Measurements from ENCODE around the gene FKRP. TPM values are rescaled to one million over a fixed set of nuclear protein-coding genes. Genes with fewer than 3 reads are reported as not detected.

Gene FKRP
- total RNA-seq, 1 experiment from 2014 or later: 33.1 TPM

DNA sequence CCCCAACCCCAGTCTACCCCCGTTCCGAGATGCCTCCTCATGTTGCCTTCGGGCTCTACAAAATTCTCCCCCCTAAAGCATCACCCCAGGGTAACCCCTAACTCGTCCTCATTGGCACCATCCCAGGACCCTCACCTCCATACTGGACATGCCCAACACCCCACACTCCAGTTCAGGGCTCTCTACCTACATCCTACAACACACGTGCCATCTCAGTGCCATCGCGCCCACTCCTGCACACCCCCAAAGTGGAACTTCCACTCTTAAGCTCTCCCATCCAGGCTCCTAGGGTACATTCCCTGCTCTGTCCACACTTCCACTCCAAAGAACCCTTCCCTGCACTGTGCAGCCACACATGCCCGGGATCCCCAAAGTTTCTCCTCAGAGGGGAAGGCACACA lies 827 bp upstream of the FKRP start:
- Mint-ChIP-seq H3K27ac (ENCODE audit: unreplicated experiment) (peak overlapping the region; percentile 94), H3K4me3 (ENCODE audit: unreplicated experiment) (peak overlapping the region; percentile 94), H3K36me3 (ENCODE audit: insufficient read depth, unreplicated experiment) (peaks cover 66% of the 10 kb centered on the region), H3K9me3 (ENCODE audit: unreplicated experiment) (no peaks in the 10 kb centered on the region), H3K4me1 (ENCODE audit: low read depth, unreplicated experiment) (peaks cover 26% of the 10 kb centered on the region), H3K27me3 (ENCODE audit: insufficient read depth, unreplicated experiment) (no peaks in the 10 kb centered on the region)
- no peak for DNase-seq
- intact Hi-C loops (cut with micrococcal nuclease; ENCODE audit: unreplicated experiment): no loop called here
- H3K36me3 ChIP-seq (ENCODE audit: control insufficient read depth, insufficient read depth, low read length): peaks cover 5% of the 10 kb centered on the region
- H3K4me3 ChIP-seq (ENCODE audit: low read depth, low read length): peak overlapping the region; percentile 99
- POLR2A ChIA-PET: interaction anchor here (0.6 to 1.0 kb wide), 3 partner anchors 19 to 58 kb away, joined by 4 to 12 read pairs (median 8); no protein-coding TSS in a partner anchor
- no peaks in the 10 kb centered on the region for H3K27me3 ChIP-seq (replicated peaks; ENCODE audit: control insufficient read depth, insufficient read depth, low read length)
- no peaks in the 10 kb centered on the region for H3K4me1 ChIP-seq
- BruUV-seq (replicated peaks): no TSS peak
- no peaks in the 10 kb centered on the region for H3K9me3 ChIP-seq
- CTCF ChIA-PET: interaction anchor here (0.6 kb wide), 1 partner anchor 29 kb away, joined by 5 read pairs; no protein-coding TSS in a partner anchor
- TF ChIP-seq, protein P1, sequence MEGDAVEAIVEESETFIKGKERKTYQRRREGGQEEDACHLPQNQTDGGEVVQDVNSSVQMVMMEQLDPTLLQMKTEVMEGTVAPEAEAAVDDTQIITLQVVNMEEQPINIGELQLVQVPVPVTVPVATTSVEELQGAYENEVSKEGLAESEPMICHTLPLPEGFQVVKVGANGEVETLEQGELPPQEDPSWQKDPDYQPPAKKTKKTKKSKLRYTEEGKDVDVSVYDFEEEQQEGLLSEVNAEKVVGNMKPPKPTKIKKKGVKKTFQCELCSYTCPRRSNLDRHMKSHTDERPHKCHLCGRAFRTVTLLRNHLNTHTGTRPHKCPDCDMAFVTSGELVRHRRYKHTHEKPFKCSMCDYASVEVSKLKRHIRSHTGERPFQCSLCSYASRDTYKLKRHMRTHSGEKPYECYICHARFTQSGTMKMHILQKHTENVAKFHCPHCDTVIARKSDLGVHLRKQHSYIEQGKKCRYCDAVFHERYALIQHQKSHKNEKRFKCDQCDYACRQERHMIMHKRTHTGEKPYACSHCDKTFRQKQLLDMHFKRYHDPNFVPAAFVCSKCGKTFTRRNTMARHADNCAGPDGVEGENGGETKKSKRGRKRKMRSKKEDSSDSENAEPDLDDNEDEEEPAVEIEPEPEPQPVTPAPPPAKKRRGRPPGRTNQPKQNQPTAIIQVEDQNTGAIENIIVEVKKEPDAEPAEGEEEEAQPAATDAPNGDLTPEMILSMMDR (IDR thresholded peaks at IDR 0.05; ENCODE audit: insufficient read depth in 1 of 2, low read depth in 1 of 2, low read length in 1 of 2, severe bottlenecking in 1 of 2, unreplicated experiment in 1 of 2): no peak

DNA sequence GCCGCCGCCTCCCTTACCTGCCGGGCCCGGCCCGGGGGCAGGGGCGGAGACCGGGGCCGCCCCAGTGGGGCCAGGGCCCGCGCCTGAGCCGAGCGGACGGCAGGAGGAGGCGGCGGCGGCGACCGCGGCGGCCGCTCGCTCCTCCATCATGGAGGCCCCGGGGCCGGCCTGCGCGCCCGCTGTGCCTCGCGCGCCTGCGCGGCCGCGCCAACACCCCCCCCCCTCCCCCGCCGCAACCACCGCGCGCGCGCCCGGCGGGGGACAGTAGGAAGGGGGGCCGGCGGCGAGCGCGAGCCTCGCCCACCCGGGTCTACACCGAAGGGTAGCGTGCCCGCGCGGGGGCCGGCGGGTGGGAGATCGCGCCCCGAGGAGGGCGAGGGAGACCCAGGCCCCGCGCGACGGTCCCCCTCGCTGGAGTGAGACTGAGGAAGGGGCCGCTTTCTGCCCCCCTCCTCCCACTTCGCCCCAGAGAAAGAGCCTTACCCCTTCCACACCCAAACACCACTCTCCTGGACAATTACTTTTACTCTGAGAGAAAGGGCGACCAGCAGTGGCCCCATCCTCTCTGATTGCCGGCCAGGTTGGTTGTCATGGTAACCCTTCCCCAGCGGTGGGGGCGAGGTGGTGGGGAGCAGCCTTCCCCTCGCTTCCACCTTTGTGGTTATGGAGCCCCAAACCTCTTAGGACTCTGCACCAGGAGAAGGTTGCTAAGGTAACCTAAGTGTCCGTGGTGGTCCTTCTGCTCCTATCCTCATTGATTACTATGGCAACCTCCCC lies 612 bp downstream of the FKRP start, which contains the start of gene STRN4:
Gene STRN4 (minus strand): TSS at position 170 of the 777 bp plus-strand sequence. CDS start 20 bp downstream, at position 150.
- intact Hi-C loops (cut with micrococcal nuclease; ENCODE audit: unreplicated experiment): no loop called here
- CTCF ChIA-PET: no interaction called here
- H3K4me1 Mint-ChIP-seq (ENCODE audit: low read depth, unreplicated experiment): peaks cover 16% of the 10 kb centered on the region
- Histone ChIP-seq H3K36me3 (ENCODE audit: control insufficient read depth, insufficient read depth, low read length) (peaks cover 4% of the 10 kb centered on the region), H3K9me3 (no peaks in the 10 kb centered on the region), H3K4me1 (no peaks in the 10 kb centered on the region), H3K4me3 (ENCODE audit: low read depth, low read length) (peak within 1 kb of the TSS; percentile 99), H3K27me3 (replicated peaks; ENCODE audit: control insufficient read depth, insufficient read depth, low read length) (no peaks in the 10 kb centered on the region)
- H3K27me3 Mint-ChIP-seq (ENCODE audit: insufficient read depth, unreplicated experiment): no peaks in the 10 kb centered on the region
- peak within 1 kb of the TSS; percentile 95 for H3K27ac Mint-ChIP-seq (ENCODE audit: unreplicated experiment)
- peaks cover 56% of the 10 kb centered on the region for H3K36me3 Mint-ChIP-seq (ENCODE audit: insufficient read depth, unreplicated experiment)
- TF ChIP-seq, protein P1 (IDR thresholded peaks at IDR 0.05; ENCODE audit: insufficient read depth in 1 of 2, low read depth in 1 of 2, low read length in 1 of 2, severe bottlenecking in 1 of 2, unreplicated experiment in 1 of 2): no peak
- POLR2A ChIA-PET: no interaction called here
- H3K4me3 Mint-ChIP-seq (ENCODE audit: unreplicated experiment): peak within 1 kb of the TSS; percentile 94
- DNase-seq: peak; percentile 51 to 59
- BruUV-seq (replicated peaks): no TSS peak
- no peaks in the 10 kb centered on the region for H3K9me3 Mint-ChIP-seq (ENCODE audit: unreplicated experiment)

DNA sequence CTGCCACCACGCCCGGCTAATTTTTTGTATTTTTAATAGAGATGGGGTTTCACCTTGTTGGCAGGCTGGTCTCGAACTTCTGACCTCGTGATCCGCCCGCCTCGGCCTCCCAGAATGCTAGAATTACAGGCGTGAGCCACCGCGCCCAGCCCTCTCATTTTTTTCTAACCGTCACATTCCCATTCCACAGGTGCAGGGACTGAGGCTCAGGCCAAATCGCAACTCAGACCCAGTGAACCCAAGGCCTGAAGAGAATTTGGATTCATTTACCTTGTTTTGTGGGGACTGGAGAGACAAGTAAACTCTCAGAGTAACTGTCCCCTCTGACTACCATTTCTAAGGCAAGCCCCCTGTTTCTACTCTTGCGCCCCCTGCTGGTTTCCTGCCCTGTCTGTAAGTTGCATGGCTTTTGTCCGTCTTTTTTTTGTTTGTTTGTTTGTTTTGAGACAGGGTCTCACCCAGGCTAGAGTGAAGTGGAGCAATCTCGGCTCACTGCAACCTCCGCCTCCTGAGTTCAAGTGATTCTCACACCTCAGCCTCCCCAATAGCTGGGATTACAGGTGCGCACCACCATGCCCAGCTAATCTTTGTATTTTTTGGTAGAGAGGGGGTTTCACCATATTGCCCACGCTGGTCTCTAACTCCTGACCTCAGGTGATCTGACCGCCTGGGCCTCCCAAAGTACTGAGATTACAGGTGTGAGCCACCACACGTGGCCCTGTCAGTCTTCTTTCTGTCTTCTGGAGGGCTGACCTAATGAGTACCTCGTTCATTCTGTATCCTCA lies 2.7 kb downstream of the FKRP start:
- no TSS peak for BruUV-seq (replicated peaks)
- no peaks in the 10 kb centered on the region for H3K27me3 Mint-ChIP-seq (ENCODE audit: insufficient read depth, unreplicated experiment)

More for the DNA sequence above, 2.7 kb downstream of the FKRP start:
- Mint-ChIP-seq H3K9me3 (ENCODE audit: unreplicated experiment) (no peaks in the 10 kb centered on the region), H3K4me1 (ENCODE audit: low read depth, unreplicated experiment) (peaks cover 16% of the 10 kb centered on the region), H3K36me3 (ENCODE audit: insufficient read depth, unreplicated experiment) (peaks cover 49% of the 10 kb centered on the region), H3K27ac (ENCODE audit: unreplicated experiment) (peak overlapping the region; percentile 86), H3K4me3 (ENCODE audit: unreplicated experiment) (peak overlapping the region; percentile 90)
- no peaks in the 10 kb centered on the region for H3K9me3 ChIP-seq
- intact Hi-C loops (cut with micrococcal nuclease; ENCODE audit: unreplicated experiment): no loop called here
- ChIA-PET CTCF (interaction anchor here (0.6 to 1.0 kb wide), 3 partner anchors 9 to 60 kb away, joined by 3 to 4 read pairs (median 4); no protein-coding TSS in a partner anchor), POLR2A (no interaction called here)
- TF ChIP-seq, protein P1 (IDR thresholded peaks at IDR 0.05; ENCODE audit: insufficient read depth in 1 of 2, low read depth in 1 of 2, low read length in 1 of 2, severe bottlenecking in 1 of 2, unreplicated experiment in 1 of 2): peak; percentile 50 to 55
- DNase-seq: peak in 1 of 2 experiments; percentile 61
- no peaks in the 10 kb centered on the region for H3K4me1 ChIP-seq
- no peaks in the 10 kb centered on the region for H3K27me3 ChIP-seq (replicated peaks; ENCODE audit: control insufficient read depth, insufficient read depth, low read length)
- peaks cover 1% of the 10 kb centered on the region; the same call in 1 of the 2 replicates for H3K36me3 ChIP-seq (ENCODE audit: control insufficient read depth, insufficient read depth, low read length)
- no peak overlapping the region for H3K4me3 ChIP-seq (ENCODE audit: low read depth, low read length)
